ENCODE data around the gene FGF16. TPM values are rescaled to one million over a fixed set of nuclear protein-coding genes. Genes with fewer than 3 reads are reported as not detected.

FGF16 gene
- total RNA-seq, 1 experiment from 2014 or later, result not detected

- BruUV-seq (replicated peaks), result no TSS peak
- Histone ChIP-seq H3F3A (ENCODE audit: insufficient read depth, low read depth) (no peaks in the 10 kb centered on the region), H3K4me1 (replicated peaks; ENCODE audit: insufficient read depth) (no peaks in the 10 kb centered on the region), H3K9me3 (ENCODE audit: insufficient read depth, low read depth) (no peaks in the 10 kb centered on the region), H3K36me3 (ENCODE audit: low read depth) (no peaks in the 10 kb centered on the region), H3K4me3 (no peak overlapping the region), H3K79me2 (ENCODE audit: low read depth) (no peaks in the 10 kb centered on the region), H3K9me2 (ENCODE audit: insufficient read depth) (no peaks in the 10 kb centered on the region), H4K20me1 (ENCODE audit: insufficient read depth) (no peaks in the 10 kb centered on the region), H3K4me2 (no peak overlapping the region), H3K27me3 (ENCODE audit: insufficient read depth, low read depth) (no peaks in the 10 kb centered on the region), H2AFZ (no peak overlapping the region), H3K27ac (no peak overlapping the region)
- ChIA-PET POLR2A (ENCODE audit: unreplicated experiment) (no interaction called here), CTCF (no interaction called here)
- intact Hi-C loops (cut with micrococcal nuclease; ENCODE audit: unreplicated experiment), result no loop called here
- DNase-seq, result no peak
- TF ChIP-seq EZH2 (IDR thresholded peaks at IDR 0.05; ENCODE audit: low read depth), result no peak
- TF ChIP-seq CTCF (conservative IDR thresholded peaks at IDR 0.05), result no peak
Observed at GRCh38 chrX:77412631-77413030, 34.6 kb upstream of the FGF16 start.

- H3K27me3 ChIP-seq (ENCODE audit: insufficient read depth, low read depth), result no peaks in the 10 kb centered on the region
- no peak for DNase-seq
- ChIA-PET POLR2A (ENCODE audit: unreplicated experiment) (no interaction called here), CTCF (no interaction called here)
- no peaks in the 10 kb centered on the region for H3K9me3 ChIP-seq (ENCODE audit: insufficient read depth, low read depth)
- H3K27ac ChIP-seq, result no peak overlapping the region
- H3K4me2 ChIP-seq, result no peak overlapping the region
- H3K36me3 ChIP-seq (ENCODE audit: low read depth), result no peaks in the 10 kb centered on the region
- TF ChIP-seq CTCF (conservative IDR thresholded peaks at IDR 0.05) (peak; percentile 61), EZH2 (IDR thresholded peaks at IDR 0.05; ENCODE audit: low read depth) (no peak)
- H3K4me1 ChIP-seq (replicated peaks; ENCODE audit: insufficient read depth), result no peaks in the 10 kb centered on the region
- H2AFZ ChIP-seq, result no peak overlapping the region
- H3K4me3 ChIP-seq, result no peak overlapping the region
- no TSS peak for BruUV-seq (replicated peaks)
- H3K9me2 ChIP-seq (ENCODE audit: insufficient read depth), result no peaks in the 10 kb centered on the region
- no peaks in the 10 kb centered on the region for H3F3A ChIP-seq (ENCODE audit: insufficient read depth, low read depth)
- H4K20me1 ChIP-seq (ENCODE audit: insufficient read depth), result no peaks in the 10 kb centered on the region
- intact Hi-C loops (cut with micrococcal nuclease; ENCODE audit: unreplicated experiment), result no loop called here
- no peaks in the 10 kb centered on the region for H3K79me2 ChIP-seq (ENCODE audit: low read depth)
Observed at GRCh38 chrX:77415161-77415560, 32.0 kb upstream of the FGF16 start.

DNA sequence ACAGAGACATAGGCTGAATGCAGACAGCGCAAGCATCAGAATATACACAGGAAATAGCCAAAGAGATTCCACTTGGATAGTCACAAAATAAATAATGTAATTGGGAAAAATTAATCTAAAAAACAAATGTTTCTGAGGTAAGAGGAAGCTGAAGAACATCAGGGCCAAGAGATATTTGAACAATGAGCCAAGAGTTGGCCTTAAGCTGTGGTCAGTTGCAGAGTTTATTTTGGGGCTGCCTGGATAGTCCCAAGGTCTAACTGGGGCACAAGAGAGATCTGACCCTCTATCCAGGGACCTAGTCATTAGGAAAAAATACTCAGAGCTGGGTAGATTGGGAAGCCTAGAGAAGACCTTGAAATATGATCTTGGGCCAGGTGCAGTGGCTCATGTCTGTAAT, 31.3 kb upstream of the FGF16 start:
- Histone ChIP-seq H3K4me1 (replicated peaks; ENCODE audit: insufficient read depth) (no peaks in the 10 kb centered on the region), H3K9me2 (ENCODE audit: insufficient read depth) (no peaks in the 10 kb centered on the region), H3K27ac (no peak overlapping the region), H3K9me3 (ENCODE audit: insufficient read depth, low read depth) (no peaks in the 10 kb centered on the region), H3K4me2 (no peak overlapping the region), H3K27me3 (ENCODE audit: insufficient read depth, low read depth) (no peaks in the 10 kb centered on the region), H3K79me2 (ENCODE audit: low read depth) (no peaks in the 10 kb centered on the region), H3K36me3 (ENCODE audit: low read depth) (no peaks in the 10 kb centered on the region), H3F3A (ENCODE audit: insufficient read depth, low read depth) (no peaks in the 10 kb centered on the region), H4K20me1 (ENCODE audit: insufficient read depth) (no peaks in the 10 kb centered on the region), H3K4me3 (no peak overlapping the region), H2AFZ (no peak overlapping the region)
- DNase-seq, result no peak
- no peak for TF ChIP-seq EZH2 (IDR thresholded peaks at IDR 0.05; ENCODE audit: low read depth)
- no peak for TF ChIP-seq CTCF (conservative IDR thresholded peaks at IDR 0.05)
- no TSS peak for BruUV-seq (replicated peaks)
- ChIA-PET CTCF (no interaction called here), POLR2A (ENCODE audit: unreplicated experiment) (no interaction called here)
- intact Hi-C loops (cut with micrococcal nuclease; ENCODE audit: unreplicated experiment), result no loop called here

Measured in PC-9 (cell line).